ENCODE results near the gene NELFB.

The NELFB gene

GRCh38 chr9:137254624-137255447 is at the start of gene NELFB:
NELFB (plus strand) TSS chr9:137255327.
- H3K36me3 ChIP-seq, result peaks cover 18% of the 10 kb centered on the region
- H3K9me3 ChIP-seq, result no peaks in the 10 kb centered on the region
- H3K4me3 ChIP-seq (ENCODE audit: low read depth in 1 of 2, low read length in 1 of 2), result peak within 1 kb of the TSS; percentile 93 to 99
- no peaks in the 10 kb centered on the region for H3K27me3 ChIP-seq
- TF ChIP-seq CTCF (IDR thresholded peaks at IDR 0.05), result peak; percentile 52
- peaks cover 24 to 27% of the 10 kb centered on the region in 2 experiments for H3K4me1 ChIP-seq (ENCODE audit: control insufficient read depth in 1 of 2, insufficient read depth in 1 of 2, low read depth in 1 of 2, low read length in 1 of 2)
- H3K27ac ChIP-seq, result peak within 1 kb of the TSS; percentile 73

- peak overlapping the region; percentile 94 to 99 for H3K4me3 ChIP-seq (ENCODE audit: low read depth in 1 of 2, low read length in 1 of 2)
- no peaks in the 10 kb centered on the region for H3K9me3 ChIP-seq
- TF ChIP-seq CTCF (IDR thresholded peaks at IDR 0.05), result no peak
- peaks cover 35 to 38% of the 10 kb centered on the region in 2 experiments for H3K4me1 ChIP-seq (ENCODE audit: control insufficient read depth in 1 of 2, insufficient read depth in 1 of 2, low read depth in 1 of 2, low read length in 1 of 2)
- H3K27ac ChIP-seq, result peak overlapping the region; percentile 4
- no peaks in the 10 kb centered on the region for H3K27me3 ChIP-seq
- H3K36me3 ChIP-seq, result no peaks in the 10 kb centered on the region
Measured at GRCh38 chr9:137206602-137207001, 48.5 kb upstream of the NELFB start.

- no peak for TF ChIP-seq CTCF (IDR thresholded peaks at IDR 0.05)
Measured at GRCh38 chr9:137211532-137211931, 43.6 kb upstream of the NELFB start.

GRCh38 chr9:137212520-137212919 is 42.6 kb upstream of the NELFB start:
- Histone ChIP-seq H3K9me3 (no peaks in the 10 kb centered on the region), H3K4me3 (ENCODE audit: low read depth in 1 of 2, low read length in 1 of 2) (no peak overlapping the region), H3K4me1 (ENCODE audit: control insufficient read depth in 1 of 2, insufficient read depth in 1 of 2, low read depth in 1 of 2, low read length in 1 of 2) (peaks cover 3% of the 10 kb centered on the region in 2 experiments), H3K36me3 (peaks cover 54% of the 10 kb centered on the region), H3K27ac (no peak overlapping the region), H3K27me3 (no peaks in the 10 kb centered on the region)
- no peak for TF ChIP-seq CTCF (IDR thresholded peaks at IDR 0.05)

More at GRCh38 chr9:137211532-137211931, 43.6 kb upstream of the NELFB start:
- Histone ChIP-seq H3K9me3 (no peaks in the 10 kb centered on the region), H3K36me3 (peaks cover 44% of the 10 kb centered on the region), H3K4me3 (ENCODE audit: low read depth in 1 of 2, low read length in 1 of 2) (no peak overlapping the region), H3K27ac (no peak overlapping the region), H3K27me3 (no peaks in the 10 kb centered on the region), H3K4me1 (ENCODE audit: control insufficient read depth in 1 of 2, insufficient read depth in 1 of 2, low read depth in 1 of 2, low read length in 1 of 2) (peaks cover 13% of the 10 kb centered on the region in 2 experiments)

- Histone ChIP-seq H3K27ac (no peak overlapping the region), H3K4me3 (ENCODE audit: low read depth in 1 of 2, low read length in 1 of 2) (no peak overlapping the region), H3K36me3 (peaks cover 63% of the 10 kb centered on the region), H3K4me1 (ENCODE audit: control insufficient read depth in 1 of 2, insufficient read depth in 1 of 2, low read depth in 1 of 2, low read length in 1 of 2) (no peaks in the 10 kb centered on the region), H3K27me3 (no peaks in the 10 kb centered on the region), H3K9me3 (no peaks in the 10 kb centered on the region)
- no peak for TF ChIP-seq CTCF (IDR thresholded peaks at IDR 0.05)
Measured at GRCh38 chr9:137213160-137214060, 41.7 kb upstream of the NELFB start.
